A549 (cell line): ENCODE results near the gene C20orf96. TPM values are rescaled to one million over a fixed set of nuclear protein-coding genes. Genes with fewer than 3 reads are reported as not detected.

ENCODE experiments used
- ATAC-seq, 2 experiments: fragments of 200-7000 bp in 1 of 2; fragments of >200 bp in 1 of 2; cut with Nextera tagmentation in 1 of 2; cut with Tn5 transposase in 1 of 2; 3 replicates each; pipeline versions ENCODE4 v1.8.0 to v1.9.1; 2018 to 2020; ENCODE audit warnings: mild to moderate bottlenecking in 1 of 2, moderate library complexity in 1 of 2
- CTCF ChIA-PET: fragments of 300-600 bp; sonication (Branson Sonifier 250); formaldehyde crosslinking; extraction: SDS; loops from one replicate; lab custom pipeline; 2021; ENCODE audit warnings: antibody characterized with exemption, inconsistent platforms; lab: Yijun Ruan, JAX
- POLR2A ChIA-PET: fragments of 350-600 bp; formaldehyde crosslinking; extraction: SDS; loops from one replicate; lab custom pipeline; 2021; ENCODE audit warnings: antibody characterized with exemption, inconsistent platforms; lab: Yijun Ruan, JAX
- DNase-seq, 2 experiments: peaks; one replicate each; pipeline versions ENCODE4 v3.0.0 to v3.0.0-alpha.2; 2011 to 2016; ENCODE audit warnings: low read depth in 1 of 2, low spot score in 1 of 2
- FAIRE-seq: peaks from 2 replicates; lab custom pipeline; 2011; peaks lifted over from hg19 to GRCh38; lab: Jason Lieb, UNC
- H3K27ac ChIP-seq, 2 experiments: fragments of >200 bp; sonication (Bioruptor Twin); formaldehyde crosslinking; 3 replicates each; pipeline ENCODE4 v1.5.1; 2016 to 2017
- H3K4me1 ChIP-seq: fragments of >200 bp; sonication (Bioruptor Twin); formaldehyde crosslinking; 3 replicates; pipeline ENCODE4 v1.6.1; 2016
- H3K4me2 ChIP-seq: fragments of >200 bp; sonication (Bioruptor Twin); formaldehyde crosslinking; 3 replicates; pipeline ENCODE4 v1.6.1; 2016
- H3K4me3 ChIP-seq: fragments of >200 bp; sonication (Bioruptor Twin); formaldehyde crosslinking; 3 replicates; pipeline ENCODE4 v1.5.1; 2016
- H3K9me3 ChIP-seq: fragments of >200 bp; sonication (Bioruptor Twin); formaldehyde crosslinking; 3 replicates; pipeline ENCODE4 v1.6.1; 2016
- BHLHE40 ChIP-seq: IDR thresholded peaks from 2 replicates; pipeline ENCODE4 v1.6.1; 2012; ENCODE audit warnings: low read depth, low read length, inconsistent platforms
- CBX2 ChIP-seq: fragments of 200-600 bp; sonication (generic); IDR thresholded peaks from 2 replicates; pipeline ENCODE4 v1.6.1; 2016; ENCODE audit warnings: low read depth, mild to moderate bottlenecking, borderline replicate concordance
- CEBPB ChIP-seq, 2 experiments: fragments of >200 bp in 1 of 2; sonication (Bioruptor Twin) in 1 of 2; formaldehyde crosslinking in 1 of 2; IDR thresholded peaks; 2 replicates each; pipeline ENCODE4 v1.6.1; 2012 to 2016
- CHD2 ChIP-seq: fragments of 150-350 bp; IDR thresholded peaks from 2 replicates; pipeline ENCODE4 v1.6.1; 2014; ENCODE audit warnings: low read length; ENCODE audit not compliant: partially characterized antibody
- CHD4 ChIP-seq: fragments of 200-600 bp; sonication (generic); IDR thresholded peaks from 2 replicates; pipeline ENCODE4 v1.6.1; 2016; ENCODE audit warnings: antibody characterized with exemption, mild to moderate bottlenecking, borderline replicate concordance
- EHF ChIP-seq: fragments of 250-450 bp; sonication (Bioruptor Pico); IDR thresholded peaks from 2 replicates; pipeline ENCODE4 v1.5.0; 2020; ENCODE audit warnings: mild to moderate bottlenecking
- EHMT2 ChIP-seq: fragments of 200-600 bp; sonication (generic); IDR thresholded peaks from 2 replicates; pipeline ENCODE4 v1.6.1; 2016; ENCODE audit warnings: antibody characterized with exemption, low read depth, mild to moderate bottlenecking, moderate library complexity
- FOSB ChIP-seq: fragments of 250-450 bp; sonication (Bioruptor Pico); IDR thresholded peaks from 2 replicates; pipeline ENCODE4 v1.5.0; 2020; ENCODE audit warnings: mild to moderate bottlenecking, moderate library complexity
- FOSL2 ChIP-seq, 2 experiments: fragments of 450-650 bp in 1 of 2; fragments of >200 bp in 1 of 2; sonication (Bioruptor Twin) in 1 of 2; formaldehyde crosslinking; IDR thresholded peaks; 2 replicates each; pipeline versions ENCODE4 v1.5.0 to v1.6.1; 2016 to 2020; ENCODE audit warnings: mild to moderate bottlenecking in 1 of 2, moderate library complexity in 1 of 2
- GATA3 ChIP-seq: IDR thresholded peaks from 2 replicates; pipeline ENCODE4 v1.6.1; 2012; ENCODE audit warnings: borderline replicate concordance
- HDAC2 ChIP-seq: fragments of 200-600 bp; sonication (generic); IDR thresholded peaks from 2 replicates; pipeline ENCODE4 v1.6.1; 2016
- HEYL ChIP-seq: fragments of 250-450 bp; sonication (Bioruptor Pico); IDR thresholded peaks from 2 replicates; pipeline ENCODE4 v1.8.0; 2021; ENCODE audit warnings: mild to moderate bottlenecking, moderate library complexity
- HMGXB4 ChIP-seq: fragments of 250-450 bp; sonication (Bioruptor Pico); IDR thresholded peaks from 2 replicates; pipeline ENCODE4 v1.5.0; 2021; ENCODE audit warnings: mild to moderate bottlenecking, moderate library complexity, borderline replicate concordance
- MAFK ChIP-seq: fragments of 450-650 bp; IDR thresholded peaks from 2 replicates; pipeline ENCODE4 v1.6.1; 2014; ENCODE audit not compliant: partially characterized antibody
- NR3C1 ChIP-seq: fragments of >200 bp; sonication (Bioruptor Twin); formaldehyde crosslinking; IDR thresholded peaks from 3 replicates; pipeline ENCODE4 v1.6.1; 2017
- PBX3 ChIP-seq: IDR thresholded peaks from 2 replicates; pipeline ENCODE4 v1.6.1; 2012
- PHF8 ChIP-seq: fragments of 200-600 bp; sonication (generic); IDR thresholded peaks from 2 replicates; pipeline ENCODE4 v1.6.1; 2016; ENCODE audit warnings: low read depth, mild to moderate bottlenecking, antibody characterized with exemption, moderate library complexity, borderline replicate concordance
- POLR2A ChIP-seq: IDR thresholded peaks from 2 replicates; pipeline ENCODE4 v1.6.1; 2012; ENCODE audit warnings: mild to moderate bottlenecking, low read length
- RAD21 ChIP-seq, 2 experiments: fragments of >200 bp in 1 of 2; sonication (Bioruptor Twin) in 1 of 2; formaldehyde crosslinking in 1 of 2; IDR thresholded peaks in 1 of 2; conservative IDR thresholded peaks in 1 of 2; 2 replicates in 1 of 2; 3 replicates in 1 of 2; pipeline ENCODE4 v1.6.1; 2012 to 2018; ENCODE audit warnings: inconsistent platforms in 1 of 2
- RCOR1 ChIP-seq: fragments of 150-350 bp; IDR thresholded peaks from 2 replicates; pipeline ENCODE4 v1.6.1; 2014; ENCODE audit warnings: antibody characterized with exemption, low read length, low read depth
- REST ChIP-seq: fragments of 200-600 bp; sonication (generic); IDR thresholded peaks from 2 replicates; pipeline ENCODE4 v1.6.1; 2016; ENCODE audit warnings: antibody characterized with exemption, mild to moderate bottlenecking, moderate library complexity
- SMC3 ChIP-seq: fragments of >200 bp; sonication (Bioruptor Twin); formaldehyde crosslinking; IDR thresholded peaks from 3 replicates; pipeline ENCODE4 v1.6.1; 2018; ENCODE audit warnings: inconsistent platforms
- SREBF2 ChIP-seq: fragments of 450-650 bp; IDR thresholded peaks from 2 replicates; pipeline ENCODE4 v1.6.1; 2014; ENCODE audit warnings: mild to moderate bottlenecking, moderate library complexity
- TFCP2L1 ChIP-seq: fragments of 250-450 bp; sonication (Bioruptor Pico); IDR thresholded peaks from 2 replicates; pipeline ENCODE4 v1.5.0; 2021; ENCODE audit warnings: mild to moderate bottlenecking
- USF2 ChIP-seq: fragments of 450-650 bp; IDR thresholded peaks from 2 replicates; pipeline ENCODE4 v1.6.1; 2014; ENCODE audit warnings: antibody characterized with exemption
- ZC3H11A ChIP-seq: fragments of 450-650 bp; IDR thresholded peaks from 2 replicates; pipeline ENCODE4 v1.6.1; 2014; ENCODE audit warnings: antibody characterized with exemption, mild to moderate bottlenecking
- ZFP36 ChIP-seq: fragments of 450-650 bp; IDR thresholded peaks from 2 replicates; pipeline ENCODE4 v1.6.1; 2014; ENCODE audit warnings: borderline replicate concordance; ENCODE audit not compliant: partially characterized antibody
- ZNF302 ChIP-seq: fragments of 250-450 bp; sonication (Bioruptor Pico); IDR thresholded peaks from 2 replicates; pipeline ENCODE4 v1.9.0; 2021; ENCODE audit warnings: inconsistent platforms, mild to moderate bottlenecking, moderate library complexity
- WGBS: methylation state at CpG from one replicate; pipeline ENCODE4 v1.1.6; 2017; ENCODE audit errors: missing lambda C conversion rate; 5-methylcytosine and 5-hydroxymethylcytosine counted together
- polyA plus RNA-seq, 4 experiments: library from polyadenylated mRNA; depleted of rRNA in 3 of 4; stranded (reverse); fragments of >200 nt; fragmentation: RNase III in 1 of 4; extraction: RNeasy Plus Mini Kit Qiagen cat#74134 plus additional on column Dnase treatment in 1 of 4; gene quantifications; 2 replicates in 3 of 4; 3 replicates in 1 of 4; pipeline ENCODE4 v1.2.3, GENCODE V29; 2011 to 2017

C20orf96 gene
- polyA plus RNA-seq, 2 of the 4 experiments (the other 2 are of a cell fraction): 20.9 to 23.9 TPM

- CTCF ChIA-PET: interaction anchor here (0.9 to 1.8 kb wide), 3 partner anchors 10 to 94 kb away, joined by 3 to 5 read pairs (median 4); partner anchors contain the start of gene DEFB129
- H3K4me1 ChIP-seq: no peaks in the 10 kb centered on the region
- no peak overlapping the region for H3K4me2 ChIP-seq
- 72% methylated on average over 4 of the region's 4 CpGs for WGBS
- ATAC-seq (no peak), DNase-seq (no peak), FAIRE-seq (no peak)
- POLR2A ChIA-PET: no interaction called here
- no peaks in the 10 kb centered on the region for H3K9me3 ChIP-seq
- no peak overlapping the region for H3K27ac ChIP-seq
- TF ChIP-seq TFCP2L1: no peak
- no peak for TF ChIP-seq EHMT2
- no peak for TF ChIP-seq RAD21 (conservative IDR thresholded peaks at IDR 0.05 in 1 of 2, IDR thresholded peaks at IDR 0.05 in 1 of 2)
- TF ChIP-seq NR3C1: no peak
- TF ChIP-seq POLR2A: no peak
- TF ChIP-seq HEYL (CRISPR knock-in tag): no peak
- TF ChIP-seq EHF: no peak
- TF ChIP-seq CHD2: no peak
- no peak for TF ChIP-seq CBX2
- no peak for TF ChIP-seq BHLHE40
- no peak for TF ChIP-seq HMGXB4 (CRISPR knock-in tag)
- no peak for TF ChIP-seq FOSL2 (IDR thresholded peaks at IDR 0.05)
- no peak for TF ChIP-seq FOSL2 (CRISPR knock-in tag; IDR thresholded peaks at IDR 0.05)
- TF ChIP-seq FOSB (CRISPR knock-in tag): no peak
- no peak for TF ChIP-seq CEBPB (IDR thresholded peaks at IDR 0.05)
- no peak for TF ChIP-seq ZNF302 (CRISPR knock-in tag)
- no peak for TF ChIP-seq MAFK
- TF ChIP-seq HDAC2: no peak
- TF ChIP-seq ZC3H11A: no peak
- no peak overlapping the region for H3K4me3 ChIP-seq
Observed at GRCh38 chr20:237489-237888, 53.1 kb downstream of the C20orf96 start.

GRCh38 chr20:235891-236290 lies 54.7 kb downstream of the C20orf96 start:
- TF ChIP-seq RCOR1 (no peak), RAD21 (conservative IDR thresholded peaks at IDR 0.05 in 1 of 2, IDR thresholded peaks at IDR 0.05 in 1 of 2) (peak; percentile 44 to 47), SMC3 (peak; percentile 13; the same call in 1 of the 3 replicates), EHF (no peak), CHD4 (no peak), GATA3 (no peak)
- ChIA-PET POLR2A (no interaction called here), CTCF (interaction anchor here (0.7 to 1.9 kb wide), 4 partner anchors 9 to 30 kb away, joined by 3 to 5 read pairs (median 4); partner anchors contain the start of gene DEFB129)
- no peak for FAIRE-seq
- H3K27ac ChIP-seq: no peak overlapping the region
- peak in 1 of 2 experiments; percentile 55 for DNase-seq
- no peaks in the 10 kb centered on the region for H3K4me1 ChIP-seq
- H3K4me2 ChIP-seq: no peak overlapping the region
- WGBS: 39% methylated on average over 1 of the region's 1 CpG
- no peaks in the 10 kb centered on the region for H3K9me3 ChIP-seq
- ATAC-seq: peak; percentile 79 to 80
- no peak overlapping the region for H3K4me3 ChIP-seq

- Histone ChIP-seq H3K9me3 (no peaks in the 10 kb centered on the region), H3K4me1 (no peaks in the 10 kb centered on the region), H3K4me3 (no peak overlapping the region), H3K4me2 (no peak overlapping the region), H3K27ac (no peak overlapping the region)
- POLR2A ChIA-PET: no interaction called here
- TF ChIP-seq FOSB (CRISPR knock-in tag) (no peak), ZFP36 (no peak), FOSL2 (IDR thresholded peaks at IDR 0.05) (no peak), FOSL2 (CRISPR knock-in tag; IDR thresholded peaks at IDR 0.05) (no peak), BHLHE40 (no peak), PBX3 (no peak), SREBF2 (no peak), USF2 (no peak), EHF (no peak), PHF8 (no peak), REST (no peak)
- ATAC-seq (no peak), FAIRE-seq (no peak), DNase-seq (no peak)
- CTCF ChIA-PET: interaction anchor here (1.2 to 3.2 kb wide), 6 partner anchors 8 to 40 kb away, joined by 3 to 9 read pairs (median 7); no protein-coding TSS in a partner anchor
- WGBS: 12% methylated on average over 3 of the region's 3 CpGs
Observed at GRCh38 chr20:227439-228105, 63.0 kb downstream of the C20orf96 start.
